ENCODE measurements around the gene CDH4. TPM values are rescaled to one million over a fixed set of nuclear protein-coding genes. Genes with fewer than 3 reads are reported as not detected.

Gene CDH4
- total RNA-seq, 1 experiment from 2014 or later, result 3.9 TPM

DNA sequence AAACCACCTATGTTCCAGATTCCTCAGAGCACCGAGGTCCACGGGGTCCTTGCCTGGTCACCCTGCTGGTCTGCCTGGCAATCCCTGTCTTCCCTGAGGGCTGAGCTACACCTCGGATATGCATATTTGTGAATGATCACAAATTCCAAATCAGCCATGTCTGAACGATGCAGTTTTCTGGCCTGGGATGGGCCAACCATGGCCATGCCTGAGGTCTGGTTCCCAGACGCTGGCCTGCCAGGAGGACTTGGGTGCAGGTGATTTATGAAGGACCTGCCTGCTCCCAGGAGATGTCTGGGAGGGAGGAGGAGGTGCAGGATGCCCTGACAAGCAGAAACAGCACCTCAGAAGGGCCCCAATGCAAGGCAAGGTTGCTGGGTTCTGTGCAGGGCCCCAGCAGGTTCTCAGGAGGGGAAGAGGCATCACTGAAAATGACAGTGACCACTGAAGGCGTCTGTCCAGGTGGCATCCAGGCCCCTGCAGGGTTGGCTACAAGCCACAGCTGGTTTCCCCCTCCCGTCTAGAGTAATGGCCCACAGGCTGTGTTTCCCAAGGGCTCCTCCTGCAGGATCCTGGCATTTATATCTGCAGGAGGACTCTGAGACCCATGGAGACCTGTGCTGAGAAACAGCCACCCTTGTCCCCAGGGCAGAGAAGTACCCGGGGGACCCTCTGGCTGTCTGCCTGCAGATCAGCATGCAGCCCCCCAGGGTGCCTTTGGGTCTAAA lies 608.4 kb downstream of the CDH4 start:
- H3K4me3 ChIP-seq (ENCODE audit: insufficient read depth, low read depth, low read length), result no peak overlapping the region
- H3K36me3 ChIP-seq (replicated peaks; ENCODE audit: control insufficient read depth, insufficient read depth, low read length), result no peaks in the 10 kb centered on the region
- H3K27me3 ChIP-seq (ENCODE audit: control insufficient read depth, insufficient read depth, low read length), result no peaks in the 10 kb centered on the region
- no peak for DNase-seq

- Histone ChIP-seq H3K36me3 (replicated peaks; ENCODE audit: control insufficient read depth, insufficient read depth, low read length) (no peaks in the 10 kb centered on the region), H3K4me3 (ENCODE audit: insufficient read depth, low read depth, low read length) (no peak overlapping the region), H3K27me3 (ENCODE audit: control insufficient read depth, insufficient read depth, low read length) (no peaks in the 10 kb centered on the region)
- DNase-seq, result no peak
Observed at GRCh38 chr20:61861054-61861841, 609.2 kb downstream of the CDH4 start.

GRCh38 chr20:61861858-61862257 lies 609.8 kb downstream of the CDH4 start:
- H3K27me3 ChIP-seq (ENCODE audit: control insufficient read depth, insufficient read depth, low read length), result no peaks in the 10 kb centered on the region
- H3K4me3 ChIP-seq (ENCODE audit: insufficient read depth, low read depth, low read length), result no peak overlapping the region
- no peak for DNase-seq
- no peaks in the 10 kb centered on the region for H3K36me3 ChIP-seq (replicated peaks; ENCODE audit: control insufficient read depth, insufficient read depth, low read length)

DNA sequence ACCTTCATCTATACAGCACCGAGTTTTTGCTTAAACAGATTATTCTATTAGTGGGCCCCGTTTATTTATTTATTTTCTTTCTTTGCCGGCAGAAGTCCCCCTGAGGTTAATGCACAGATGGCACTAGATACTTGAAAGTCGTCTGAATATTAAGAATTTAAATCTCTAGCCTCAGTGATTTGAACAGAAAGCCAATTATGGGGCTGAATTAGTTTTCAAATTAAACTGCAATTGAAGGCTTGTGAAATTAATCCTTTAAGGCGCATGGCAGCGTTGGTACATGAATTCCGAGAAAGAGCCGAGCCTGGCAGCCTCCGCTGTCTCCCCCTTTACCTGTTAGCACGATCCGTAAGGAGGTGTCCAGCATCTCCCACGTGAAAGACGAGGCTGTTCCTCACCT lies 610.8 kb downstream of the CDH4 start:
- Histone ChIP-seq H3K36me3 (replicated peaks; ENCODE audit: control insufficient read depth, insufficient read depth, low read length) (no peaks in the 10 kb centered on the region), H3K27me3 (ENCODE audit: control insufficient read depth, insufficient read depth, low read length) (no peaks in the 10 kb centered on the region), H3K4me3 (ENCODE audit: insufficient read depth, low read depth, low read length) (no peak overlapping the region)
- no peak for DNase-seq

DNA sequence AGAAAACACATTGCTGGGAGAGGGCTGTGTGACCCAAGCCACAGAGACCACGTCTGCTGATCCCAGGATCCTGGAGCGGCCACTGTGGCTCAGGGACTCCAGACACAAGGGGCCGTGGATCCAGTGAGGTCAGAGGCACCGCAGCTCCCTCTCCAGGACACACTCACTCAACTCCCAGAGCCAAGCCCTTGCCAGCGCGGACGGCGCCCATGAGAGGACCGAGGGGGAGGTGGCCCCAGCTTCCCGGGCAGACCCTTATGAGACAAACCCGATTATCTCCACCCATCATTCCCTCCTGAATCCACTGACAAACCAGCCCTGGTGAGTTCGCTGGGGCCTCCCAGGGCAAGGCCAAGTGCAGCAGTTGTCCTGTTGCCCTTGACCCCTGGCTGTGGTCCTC lies 612.4 kb downstream of the CDH4 start:
- DNase-seq, result no peak
- Histone ChIP-seq H3K27me3 (ENCODE audit: control insufficient read depth, insufficient read depth, low read length) (no peaks in the 10 kb centered on the region), H3K4me3 (ENCODE audit: insufficient read depth, low read depth, low read length) (no peak overlapping the region), H3K36me3 (replicated peaks; ENCODE audit: control insufficient read depth, insufficient read depth, low read length) (no peaks in the 10 kb centered on the region)

DNA sequence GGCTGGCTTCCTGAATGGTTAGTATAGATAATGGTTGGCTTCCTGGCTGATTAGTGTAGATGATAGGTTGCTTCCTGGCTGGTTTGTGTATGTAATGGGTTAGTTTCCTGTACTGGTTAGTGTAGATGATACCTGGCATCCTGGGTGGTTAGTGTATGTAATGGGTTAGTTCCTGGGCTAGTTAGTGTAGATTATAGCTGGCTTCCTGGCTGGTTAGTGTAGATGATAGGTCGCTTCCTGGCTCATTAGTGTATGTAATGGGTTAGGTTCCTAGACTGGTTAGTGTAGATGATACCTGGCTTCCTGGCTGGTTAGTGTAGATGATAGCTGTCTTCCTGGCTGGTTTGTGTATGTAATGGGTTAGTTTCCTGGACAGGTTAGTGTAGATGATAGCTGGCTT lies 613.3 kb downstream of the CDH4 start:
- Histone ChIP-seq H3K27me3 (ENCODE audit: control insufficient read depth, insufficient read depth, low read length) (no peaks in the 10 kb centered on the region), H3K36me3 (replicated peaks; ENCODE audit: control insufficient read depth, insufficient read depth, low read length) (no peaks in the 10 kb centered on the region), H3K4me3 (ENCODE audit: insufficient read depth, low read depth, low read length) (no peak overlapping the region)
- no peak for DNase-seq

GRCh38 chr20:61866165-61866564 lies 614.1 kb downstream of the CDH4 start:
- Histone ChIP-seq H3K27me3 (ENCODE audit: control insufficient read depth, insufficient read depth, low read length) (no peaks in the 10 kb centered on the region), H3K4me3 (ENCODE audit: insufficient read depth, low read depth, low read length) (no peak overlapping the region), H3K36me3 (replicated peaks; ENCODE audit: control insufficient read depth, insufficient read depth, low read length) (no peaks in the 10 kb centered on the region)
- no peak for DNase-seq

DNA sequence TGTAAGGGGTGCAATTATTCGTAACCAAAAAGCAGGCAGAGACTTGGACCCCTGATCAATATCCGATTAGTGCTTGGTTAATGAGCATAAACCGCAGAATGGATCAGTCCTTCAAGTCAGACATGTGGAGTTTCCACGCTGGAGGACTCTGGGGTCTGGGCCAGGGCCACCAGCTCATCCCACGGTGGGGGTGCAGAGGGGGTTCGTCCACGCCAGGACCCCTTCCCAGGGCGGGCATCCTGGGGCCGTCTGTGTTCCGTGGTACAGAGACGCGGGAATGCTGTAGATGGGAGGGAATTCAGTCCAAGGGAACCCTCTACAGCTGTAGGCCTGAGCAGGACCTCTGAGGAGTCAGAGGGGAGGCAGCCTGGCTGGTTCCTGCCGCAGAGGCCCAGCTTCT lies 615.9 kb downstream of the CDH4 start:
- DNase-seq, result no peak
- no peak overlapping the region for H3K4me3 ChIP-seq (ENCODE audit: insufficient read depth, low read depth, low read length)
- H3K27me3 ChIP-seq (ENCODE audit: control insufficient read depth, insufficient read depth, low read length), result no peaks in the 10 kb centered on the region
- H3K36me3 ChIP-seq (replicated peaks; ENCODE audit: control insufficient read depth, insufficient read depth, low read length), result no peaks in the 10 kb centered on the region

GRCh38 chr20:61868466-61869090 lies 616.5 kb downstream of the CDH4 start:
- H3K36me3 ChIP-seq (replicated peaks; ENCODE audit: control insufficient read depth, insufficient read depth, low read length), result no peaks in the 10 kb centered on the region
- H3K27me3 ChIP-seq (ENCODE audit: control insufficient read depth, insufficient read depth, low read length), result no peaks in the 10 kb centered on the region
- no peak for DNase-seq
- H3K4me3 ChIP-seq (ENCODE audit: insufficient read depth, low read depth, low read length), result no peak overlapping the region

- Histone ChIP-seq H3K4me3 (ENCODE audit: insufficient read depth, low read depth, low read length) (no peak overlapping the region), H3K36me3 (replicated peaks; ENCODE audit: control insufficient read depth, insufficient read depth, low read length) (no peaks in the 10 kb centered on the region), H3K27me3 (ENCODE audit: control insufficient read depth, insufficient read depth, low read length) (no peaks in the 10 kb centered on the region)
- no peak for DNase-seq
Observed at GRCh38 chr20:61869750-61870507, 617.9 kb downstream of the CDH4 start.

DNA sequence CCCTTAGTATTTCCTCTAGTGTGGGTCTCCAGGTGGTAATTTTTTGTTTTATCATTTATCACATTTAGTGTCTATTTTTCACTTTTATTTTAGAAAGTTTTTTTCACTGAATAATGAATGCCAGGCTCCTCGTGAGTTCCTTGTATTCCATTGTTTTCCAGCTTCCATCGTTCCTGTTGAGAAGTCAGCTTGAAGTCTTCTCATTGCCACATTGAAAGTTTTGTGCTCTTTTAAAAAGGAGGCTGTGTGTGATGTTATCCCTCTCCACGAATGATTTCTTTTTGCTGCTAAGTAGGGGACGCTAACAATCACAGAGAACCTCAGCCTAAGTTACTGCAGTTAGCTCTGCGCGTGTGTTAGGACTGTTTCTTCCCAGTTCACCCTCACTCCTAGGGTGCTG lies 619.1 kb downstream of the CDH4 start:
- Histone ChIP-seq H3K36me3 (replicated peaks; ENCODE audit: control insufficient read depth, insufficient read depth, low read length) (no peaks in the 10 kb centered on the region), H3K27me3 (ENCODE audit: control insufficient read depth, insufficient read depth, low read length) (no peaks in the 10 kb centered on the region), H3K4me3 (ENCODE audit: insufficient read depth, low read depth, low read length) (no peak overlapping the region)
- no peak for DNase-seq

DNA sequence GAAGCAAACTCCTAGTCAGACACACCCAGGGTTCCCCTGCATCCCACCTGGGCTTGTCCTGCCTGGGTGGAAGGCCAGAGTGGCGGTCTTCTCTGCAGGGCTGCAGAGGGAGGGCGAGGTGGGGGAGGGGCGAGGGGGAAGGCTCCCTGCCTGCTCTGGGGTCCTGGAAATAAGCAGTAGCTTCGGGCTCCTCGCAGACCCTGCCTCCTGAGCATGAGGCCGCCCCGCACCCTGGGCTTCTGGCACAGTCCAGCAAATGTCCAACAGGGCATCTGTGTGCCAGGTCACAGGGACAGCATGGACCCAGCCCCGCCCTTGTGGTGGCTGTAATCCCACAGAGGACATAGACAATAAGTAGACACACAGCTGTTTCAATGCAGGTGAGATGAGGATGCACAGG lies 619.9 kb downstream of the CDH4 start:
- no peak for DNase-seq
- Histone ChIP-seq H3K4me3 (ENCODE audit: insufficient read depth, low read depth, low read length) (no peak overlapping the region), H3K36me3 (replicated peaks; ENCODE audit: control insufficient read depth, insufficient read depth, low read length) (no peaks in the 10 kb centered on the region)

DNA sequence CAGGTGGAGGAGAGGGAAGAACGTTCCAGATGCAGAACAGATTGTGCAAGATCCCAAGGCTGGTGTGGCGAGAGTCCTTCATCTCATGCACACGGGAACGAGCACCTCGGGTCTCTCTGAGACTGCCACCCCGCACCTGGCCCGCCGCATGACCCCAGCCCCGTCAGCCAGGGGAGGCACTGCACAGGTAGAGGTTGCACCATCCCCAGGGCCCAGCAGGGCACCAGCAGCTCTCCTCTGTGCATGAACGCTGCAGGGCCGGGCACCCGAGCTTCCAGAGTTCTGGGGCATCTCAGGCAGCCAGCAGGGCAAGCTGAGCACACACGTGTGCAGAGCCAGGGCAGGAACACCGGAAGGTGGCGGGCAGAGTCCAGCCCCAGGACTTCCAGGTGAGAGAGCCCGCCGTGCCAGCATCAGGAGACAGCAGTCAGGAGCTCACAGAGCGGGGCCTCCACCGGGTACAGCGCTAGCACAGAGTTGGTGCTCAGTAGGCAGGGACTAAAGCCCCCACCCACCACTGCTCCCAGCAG lies 620.4 kb downstream of the CDH4 start:
- Histone ChIP-seq H3K4me3 (ENCODE audit: insufficient read depth, low read depth, low read length) (no peak overlapping the region), H3K36me3 (replicated peaks; ENCODE audit: control insufficient read depth, insufficient read depth, low read length) (no peaks in the 10 kb centered on the region), H3K27me3 (ENCODE audit: control insufficient read depth, insufficient read depth, low read length) (no peaks in the 10 kb centered on the region)
- no peak for DNase-seq

More for the DNA sequence above, 619.9 kb downstream of the CDH4 start:
- H3K27me3 ChIP-seq (ENCODE audit: control insufficient read depth, insufficient read depth, low read length), result no peaks in the 10 kb centered on the region

DNA sequence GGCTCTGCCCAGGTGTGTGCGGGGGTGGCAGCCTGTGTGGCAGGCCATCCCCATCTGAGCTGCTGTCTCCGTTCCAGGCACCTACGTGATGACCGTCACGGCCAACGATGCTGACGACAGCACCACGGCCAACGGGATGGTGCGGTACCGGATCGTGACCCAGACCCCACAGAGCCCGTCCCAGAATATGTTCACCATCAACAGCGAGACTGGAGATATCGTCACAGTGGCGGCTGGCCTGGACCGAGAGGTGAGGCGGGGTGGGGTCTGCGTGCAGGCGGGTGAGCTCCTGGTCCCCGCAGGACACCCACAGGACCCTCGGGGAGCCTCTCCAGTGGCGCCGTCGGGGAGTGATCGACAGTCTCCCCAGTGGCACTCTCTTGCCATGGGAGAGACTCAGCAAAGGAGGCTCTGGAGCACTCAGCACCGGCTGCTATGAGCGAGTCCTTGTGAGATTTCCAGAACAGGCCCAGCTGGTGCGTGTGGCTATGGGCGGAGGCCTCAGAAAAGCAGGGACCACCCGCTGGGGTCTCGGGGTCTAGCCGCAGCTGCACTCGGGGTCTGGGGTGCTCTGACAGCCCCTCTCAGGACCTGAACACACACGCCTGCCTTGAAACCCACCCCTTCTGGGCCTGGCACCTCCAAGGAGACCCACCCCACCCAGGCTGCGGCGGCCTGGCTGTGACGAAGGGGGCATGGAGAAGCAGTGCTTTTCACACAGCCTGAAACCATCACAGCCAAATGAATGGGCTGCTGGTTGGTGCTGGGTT lies 621.8 kb downstream of the CDH4 start:
- Histone ChIP-seq H3K4me3 (ENCODE audit: insufficient read depth, low read depth, low read length) (no peak overlapping the region), H3K27me3 (ENCODE audit: control insufficient read depth, insufficient read depth, low read length) (no peaks in the 10 kb centered on the region), H3K36me3 (replicated peaks; ENCODE audit: control insufficient read depth, insufficient read depth, low read length) (no peaks in the 10 kb centered on the region)
- no peak for DNase-seq
